ENCODE results near the gene TMPRSS13. TPM values are rescaled to one million over a fixed set of nuclear protein-coding genes. Genes with fewer than 3 reads are reported as not detected.

Gene TMPRSS13
- total RNA-seq, 1 experiment from 2014 or later: 0.50 TPM

DNA sequence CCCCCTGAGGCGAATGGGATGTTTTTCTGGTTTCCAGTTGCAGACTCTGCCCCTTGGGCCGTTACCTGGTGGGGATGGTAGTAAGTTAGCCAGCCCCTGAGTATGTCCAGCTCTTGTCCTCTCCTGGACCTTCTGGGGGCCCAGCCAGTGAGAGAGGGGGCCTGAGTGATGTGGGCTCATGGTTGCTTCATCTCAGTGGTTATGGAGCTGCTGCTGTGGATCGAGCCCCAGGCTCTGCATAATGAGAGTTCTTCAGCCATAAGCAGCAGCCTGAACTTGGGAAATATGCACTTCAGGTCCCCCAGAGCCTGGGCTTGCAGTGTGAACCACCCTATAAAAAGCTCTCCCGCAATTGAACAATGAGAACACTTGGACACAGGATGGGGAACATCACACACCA is 5.9 kb downstream of the TMPRSS13 start:
- H3K9me3 Mint-ChIP-seq: no peaks in the 10 kb centered on the region
- H3K4me1 Mint-ChIP-seq: peaks cover under 1 to 3% of the 10 kb centered on the region in 2 experiments
- no peak overlapping the region for H3K4me2 ChIP-seq (ENCODE audit: insufficient read depth, insufficient read length, low read length)
- no peaks in the 10 kb centered on the region for H4K20me1 ChIP-seq (ENCODE audit: control insufficient read depth, insufficient read depth, insufficient read length)
- no peak overlapping the region for H3K27ac Mint-ChIP-seq
- no peaks in the 10 kb centered on the region for H3K79me2 ChIP-seq (ENCODE audit: insufficient read depth, low read length)
- no peaks in the 10 kb centered on the region for H3K36me3 Mint-ChIP-seq (ENCODE audit: insufficient read depth in 1 of 3, low read depth in 3 of 3)
- no peak overlapping the region for H3K27ac ChIP-seq (ENCODE audit: insufficient read length, low read depth, low read length)
- no peaks in the 10 kb centered on the region for H3K27me3 ChIP-seq (ENCODE audit: insufficient read depth, low read length)
- no peak overlapping the region for H4K8ac ChIP-seq (replicated peaks; ENCODE audit: insufficient read length, low read depth, low read length)
- no peak overlapping the region for H2BK15ac ChIP-seq (ENCODE audit: low read depth, low read length)
- H3K79me1 ChIP-seq (ENCODE audit: insufficient read depth, low read depth, low read length, poor library complexity, severe bottlenecking): no peaks in the 10 kb centered on the region
- H3K23ac ChIP-seq (ENCODE audit: insufficient read length, low read depth, low read length): no peak overlapping the region
- H4K91ac ChIP-seq (ENCODE audit: insufficient read length, low read depth, low read length): no peak overlapping the region
- H3K4ac ChIP-seq (ENCODE audit: low read depth, low read length): no peak overlapping the region
- no peak overlapping the region for H4K5ac ChIP-seq (ENCODE audit: insufficient read length, low read depth, low read length)
- H3K23me2 ChIP-seq (ENCODE audit: insufficient read length, low read depth, low read length, poor library complexity, severe bottlenecking): no peaks in the 10 kb centered on the region
- WGBS (ENCODE audit: extremely low coverage, insufficient read length, low lambda C conversion rate): no CpG with 5 or more reads among the region's 4 CpGs
- TF ChIP-seq, protein P1, sequence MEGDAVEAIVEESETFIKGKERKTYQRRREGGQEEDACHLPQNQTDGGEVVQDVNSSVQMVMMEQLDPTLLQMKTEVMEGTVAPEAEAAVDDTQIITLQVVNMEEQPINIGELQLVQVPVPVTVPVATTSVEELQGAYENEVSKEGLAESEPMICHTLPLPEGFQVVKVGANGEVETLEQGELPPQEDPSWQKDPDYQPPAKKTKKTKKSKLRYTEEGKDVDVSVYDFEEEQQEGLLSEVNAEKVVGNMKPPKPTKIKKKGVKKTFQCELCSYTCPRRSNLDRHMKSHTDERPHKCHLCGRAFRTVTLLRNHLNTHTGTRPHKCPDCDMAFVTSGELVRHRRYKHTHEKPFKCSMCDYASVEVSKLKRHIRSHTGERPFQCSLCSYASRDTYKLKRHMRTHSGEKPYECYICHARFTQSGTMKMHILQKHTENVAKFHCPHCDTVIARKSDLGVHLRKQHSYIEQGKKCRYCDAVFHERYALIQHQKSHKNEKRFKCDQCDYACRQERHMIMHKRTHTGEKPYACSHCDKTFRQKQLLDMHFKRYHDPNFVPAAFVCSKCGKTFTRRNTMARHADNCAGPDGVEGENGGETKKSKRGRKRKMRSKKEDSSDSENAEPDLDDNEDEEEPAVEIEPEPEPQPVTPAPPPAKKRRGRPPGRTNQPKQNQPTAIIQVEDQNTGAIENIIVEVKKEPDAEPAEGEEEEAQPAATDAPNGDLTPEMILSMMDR (conservative IDR thresholded peaks at IDR 0.05): no peak
- H3K27me3 Mint-ChIP-seq (ENCODE audit: low read depth): peaks cover 11% of the 10 kb centered on the region
- H3K14ac ChIP-seq (ENCODE audit: insufficient read depth, low read length): no peak overlapping the region
- no peak for DNase-seq
- H2BK20ac ChIP-seq (ENCODE audit: low read depth, low read length, poor library complexity, severe bottlenecking): no peak overlapping the region
- H2BK120ac ChIP-seq (ENCODE audit: low read depth, low read length, poor library complexity, severe bottlenecking): no peak overlapping the region
- no peak overlapping the region for H2BK12ac ChIP-seq (ENCODE audit: insufficient read length, low read depth, low read length)
- no peak overlapping the region for H2BK5ac ChIP-seq (ENCODE audit: insufficient read length, low read length)
- H2AK5ac ChIP-seq (ENCODE audit: insufficient read length, low read length): no peak overlapping the region
- no peaks in the 10 kb centered on the region for H3K9me3 ChIP-seq (ENCODE audit: control insufficient read depth, low read depth, low read length)
- no peak overlapping the region for H3K9ac ChIP-seq (ENCODE audit: extremely low read depth, insufficient read length, low read length)
- no peaks in the 10 kb centered on the region for H3K4me1 ChIP-seq (ENCODE audit: insufficient read depth, low read length)
- no peak overlapping the region for H2AFZ ChIP-seq (ENCODE audit: low read length)
- H3T11ph ChIP-seq (ENCODE audit: low read length): no peak overlapping the region
- no peak overlapping the region for H3K4me3 Mint-ChIP-seq
- no peak overlapping the region for H3K56ac ChIP-seq (ENCODE audit: insufficient read length, low read depth, low read length)
- H3K18ac ChIP-seq (ENCODE audit: insufficient read length, low read depth, low read length): no peak overlapping the region
